Neuronal stem cell (in vitro differentiated cells): ENCODE data around the gene PKDREJ.
A peak's percentile ranks its signal among the peaks of the same experiment; 100 is the strongest.

ENCODE experiments used
- DNase-seq: peaks from one replicate; pipeline ENCODE4 v3.0.0-alpha.2; 2013; ENCODE audit warnings: low spot score
- H2AFZ ChIP-seq: one replicate; pipeline ENCODE4 v1.6.1; 2013; ENCODE audit warnings: mild to moderate bottlenecking, low read length, inconsistent platforms
- H2AK5ac ChIP-seq: 2 replicates; pipeline ENCODE4 v1.6.1; 2013; ENCODE audit warnings: low read depth, mild to moderate bottlenecking, inconsistent platforms, low read length, moderate library complexity, mixed read lengths
- H2BK120ac ChIP-seq: 2 replicates; pipeline ENCODE4 v1.6.1; 2013; ENCODE audit warnings: low read depth, mild to moderate bottlenecking, inconsistent platforms, low read length, moderate library complexity, mixed read lengths
- H2BK12ac ChIP-seq: one replicate; pipeline ENCODE4 v1.6.1; 2013; ENCODE audit warnings: low read length, inconsistent platforms
- H2BK15ac ChIP-seq: 2 replicates; pipeline ENCODE4 v1.6.1; 2013; ENCODE audit warnings: mild to moderate bottlenecking, low read length, inconsistent platforms, mixed read lengths
- H2BK5ac ChIP-seq: one replicate; pipeline ENCODE4 v1.6.1; 2013; ENCODE audit warnings: inconsistent platforms, mild to moderate bottlenecking, low read length, moderate library complexity
- H3K14ac ChIP-seq: one replicate; pipeline ENCODE4 v1.6.1; 2013; ENCODE audit warnings: low read length, inconsistent platforms
- H3K18ac ChIP-seq: 2 replicates; pipeline ENCODE4 v1.6.1; 2013; ENCODE audit warnings: low read length, inconsistent platforms
- H3K23ac ChIP-seq: 2 replicates; pipeline ENCODE4 v1.6.1; 2013; ENCODE audit warnings: low read depth, mild to moderate bottlenecking, mixed read lengths, low read length, inconsistent platforms; ENCODE audit not compliant: poor library complexity
- H3K27ac ChIP-seq: replicated peaks from 3 replicates; pipeline ENCODE4 v1.5.1; 2013; ENCODE audit warnings: low read length, inconsistent platforms
- H3K27me3 ChIP-seq, 3 experiments: 2 replicates each; pipeline ENCODE4 v1.6.1; 2013; ENCODE audit warnings: low read length in 3 of 3, mild to moderate bottlenecking in 2 of 3, inconsistent platforms in 1 of 3, low read depth in 1 of 3, mixed read lengths in 1 of 3, moderate library complexity in 1 of 3; ENCODE audit not compliant: control insufficient read depth in 3 of 3, insufficient read depth in 3 of 3
- H3K36me3 ChIP-seq, 2 donors: replicated peaks in 1 of 2; 2 replicates each; pipeline ENCODE4 v1.6.1; 2013; ENCODE audit warnings: low read length in 2 of 2; ENCODE audit not compliant: control insufficient read depth in 2 of 2, insufficient read depth in 2 of 2
- H3K4ac ChIP-seq: 2 replicates; pipeline ENCODE4 v1.6.1; 2013; ENCODE audit warnings: inconsistent platforms, mild to moderate bottlenecking, low read length, moderate library complexity
- H3K4me1 ChIP-seq, 2 donors: 1 replicate in 1 of 2; 2 replicates in 1 of 2; pipeline ENCODE4 v1.6.1; 2013; ENCODE audit warnings: low read length in 2 of 2, low read depth in 1 of 2; ENCODE audit not compliant: control insufficient read depth in 2 of 2, insufficient read depth in 1 of 2
- H3K4me2 ChIP-seq: one replicate; pipeline ENCODE4 v1.6.1; 2013; ENCODE audit warnings: mild to moderate bottlenecking, low read length, inconsistent platforms; ENCODE audit not compliant: insufficient read depth, poor library complexity, severe bottlenecking
- H3K4me3 ChIP-seq, 2 donors: 2 replicates each; pipeline ENCODE4 v1.5.1; 2013; ENCODE audit warnings: low read length in 2 of 2, mild to moderate bottlenecking in 2 of 2, inconsistent platforms in 1 of 2, moderate library complexity in 1 of 2
- H3K79me1 ChIP-seq: one replicate; pipeline ENCODE4 v1.6.1; 2013; ENCODE audit warnings: low read depth, mild to moderate bottlenecking, inconsistent platforms, low read length, moderate library complexity
- H3K9ac ChIP-seq: one replicate; pipeline ENCODE4 v1.6.1; 2013; ENCODE audit warnings: mild to moderate bottlenecking, low read depth, low read length, inconsistent platforms; ENCODE audit not compliant: poor library complexity
- H3K9me3 ChIP-seq, 2 donors: replicated peaks in 1 of 2; 2 replicates each; pipeline versions ENCODE3 to v1.6.1; 2013; ENCODE audit warnings: low read length in 2 of 2, mild to moderate bottlenecking in 2 of 2, inconsistent platforms in 1 of 2, low read depth in 1 of 2, mixed read lengths in 1 of 2, moderate library complexity in 1 of 2; ENCODE audit not compliant: control insufficient read depth in 2 of 2, insufficient read depth in 1 of 2
- H4K8ac ChIP-seq: one replicate; pipeline ENCODE4 v1.6.1; 2013; ENCODE audit warnings: low read depth, mild to moderate bottlenecking, inconsistent platforms, low read length, moderate library complexity
- H4K91ac ChIP-seq: one replicate; pipeline ENCODE4 v1.6.1; 2013; ENCODE audit warnings: low read length, low read depth, mild to moderate bottlenecking, inconsistent platforms; ENCODE audit not compliant: poor library complexity
- WGBS, 2 donors: extraction: QIAGEN DNeasy Blood & Tissue Kit; methylation state at CpG; one replicate each; pipeline ENCODE4 v1.1.7; 2013; ENCODE audit warnings: missing lambda C conversion rate in 2 of 2, mixed read lengths in 1 of 2; ENCODE audit not compliant: insufficient read length in 2 of 2, insufficient replicate concordance in 1 of 2; ENCODE audit errors: extremely low coverage in 2 of 2; 5-methylcytosine and 5-hydroxymethylcytosine counted together

PKDREJ gene

DNA sequence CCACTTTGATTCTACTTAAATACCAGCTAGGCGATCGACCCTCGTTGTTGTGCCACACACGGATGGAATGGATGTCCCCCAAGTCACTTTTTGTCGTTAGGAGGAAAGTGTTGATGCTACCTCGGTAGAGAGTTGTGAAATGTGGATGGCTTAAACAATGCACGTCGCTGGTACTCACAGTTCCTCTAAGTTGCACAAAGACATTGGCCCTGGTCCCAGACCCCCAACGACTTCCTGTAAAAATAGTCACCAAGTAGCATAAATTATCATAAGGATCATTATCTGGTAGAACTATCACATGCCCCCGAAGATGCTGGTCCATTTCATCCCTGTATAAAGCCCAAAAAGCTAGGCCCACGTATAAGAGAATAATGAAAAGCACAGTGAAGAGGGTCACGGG lies 3.8 kb downstream of the PKDREJ start:
- Histone ChIP-seq H2AK5ac (no peak overlapping the region), H3K27me3 (peaks cover 18 to 47% (median 32%) of the 10 kb centered on the region in 3 experiments), H3K4me3 (no peak overlapping the region), H3K18ac (no peak overlapping the region), H2AFZ (no peak overlapping the region), H2BK120ac (no peak overlapping the region), H3K9me3 (peaks cover 41 to 71% of the 10 kb centered on the region in 2 donors), H3K79me1 (no peaks in the 10 kb centered on the region), H3K4me1 (no peaks in the 10 kb centered on the region), H2BK15ac (no peak overlapping the region), H3K9ac (no peak overlapping the region), H3K4me2 (no peak overlapping the region), H3K23ac (no peak overlapping the region), H3K27ac (no peak overlapping the region), H3K4ac (no peak overlapping the region), H3K36me3 (no peaks in the 10 kb centered on the region), H4K91ac (no peak overlapping the region), H3K14ac (no peak overlapping the region), H2BK5ac (no peak overlapping the region), H2BK12ac (no peak overlapping the region), H4K8ac (no peak overlapping the region)
- no CpG with 5 or more reads among the region's 12 CpGs for WGBS, 2 donors
- no peak for DNase-seq

GRCh38 chr22:46256358-46256958 lies 6.7 kb downstream of the PKDREJ start:
- H3K4me1 ChIP-seq, result no peaks in the 10 kb centered on the region
- no peak overlapping the region for H3K4ac ChIP-seq
- no peak overlapping the region for H2BK120ac ChIP-seq
- no peak overlapping the region for H3K23ac ChIP-seq
- no peak overlapping the region for H2BK12ac ChIP-seq
- no peak overlapping the region for H3K9ac ChIP-seq
- no peak overlapping the region for H3K27ac ChIP-seq
- H3K4me3 ChIP-seq, result no peak overlapping the region
- no peak overlapping the region for H4K8ac ChIP-seq
- no peaks in the 10 kb centered on the region for H3K36me3 ChIP-seq
- no peaks in the 10 kb centered on the region for H3K79me1 ChIP-seq
- no peak for DNase-seq
- no peak overlapping the region for H3K4me2 ChIP-seq
- no peak overlapping the region for H2BK15ac ChIP-seq
- no peak overlapping the region for H2AK5ac ChIP-seq
- no peak overlapping the region for H4K91ac ChIP-seq
- peaks cover 23 to 48% of the 10 kb centered on the region in 2 donors for H3K9me3 ChIP-seq
- H3K27me3 ChIP-seq, result peaks cover 0 to 24% (median 6%) of the 10 kb centered on the region in 3 experiments
- H3K14ac ChIP-seq, result no peak overlapping the region
- H2AFZ ChIP-seq, result no peak overlapping the region
- WGBS, 2 donors, result no CpG with 5 or more reads among the region's 8 CpGs
- H2BK5ac ChIP-seq, result no peak overlapping the region
- H3K18ac ChIP-seq, result no peak overlapping the region

DNA sequence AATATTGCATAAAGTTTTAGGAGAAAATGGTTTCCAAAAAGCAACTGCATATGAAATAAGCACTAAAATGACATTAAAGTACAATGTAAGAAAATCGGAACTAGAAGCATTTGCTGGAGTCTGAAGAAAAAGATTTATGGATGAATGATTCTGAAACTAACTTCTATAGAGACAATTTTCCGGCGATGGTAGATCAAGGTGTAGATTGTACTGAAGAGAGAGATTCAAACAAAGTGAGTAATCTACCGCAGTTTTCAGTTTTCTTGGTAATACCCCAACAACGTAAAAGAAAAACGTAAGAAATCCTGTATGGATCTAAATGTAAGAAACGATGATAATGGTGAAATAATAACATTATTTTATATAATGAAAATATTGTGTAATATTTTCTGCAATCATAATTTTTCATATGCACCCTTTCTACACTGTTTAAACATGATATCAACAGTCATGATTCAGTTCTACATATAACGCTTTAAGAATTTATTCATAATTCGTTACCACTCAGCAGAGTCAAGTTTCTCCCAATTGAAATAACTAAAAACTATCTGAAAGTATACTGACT lies 11.2 kb downstream of the PKDREJ start:
- Histone ChIP-seq H3K79me1 (peaks cover 8% of the 10 kb centered on the region), H3K4me3 (no peak overlapping the region), H2BK5ac (no peak overlapping the region), H2BK120ac (no peak overlapping the region), H3K23ac (no peak overlapping the region), H3K14ac (no peak overlapping the region), H3K4ac (no peak overlapping the region), H2AK5ac (no peak overlapping the region), H4K91ac (no peak overlapping the region), H3K27ac (no peak overlapping the region), H3K4me1 (peaks cover 0 to 6% of the 10 kb centered on the region in 2 donors), H3K4me2 (no peak overlapping the region), H3K36me3 (peaks cover 0 to 4% of the 10 kb centered on the region in 2 donors), H3K9ac (no peak overlapping the region), H3K18ac (no peak overlapping the region), H2AFZ (no peak overlapping the region), H3K27me3 (peaks cover 0 to 2% (median 0%) of the 10 kb centered on the region in 3 experiments), H4K8ac (no peak overlapping the region), H3K9me3 (peaks cover 14 to 21% of the 10 kb centered on the region in 2 donors), H2BK12ac (no peak overlapping the region), H2BK15ac (no peak overlapping the region)
- DNase-seq, result no peak
- WGBS, 2 donors, result no CpG with 5 or more reads among the region's 9 CpGs

GRCh38 chr22:46251266-46251665 lies 11.9 kb downstream of the PKDREJ start:
- Histone ChIP-seq H3K9ac (no peak overlapping the region), H2BK5ac (no peak overlapping the region), H3K27me3 (peaks cover 0 to 2% (median 0%) of the 10 kb centered on the region in 3 experiments), H3K4me3 (peak overlapping the region in 1 of 2 donors; percentile 97), H2BK15ac (no peak overlapping the region), H3K14ac (no peak overlapping the region), H4K8ac (no peak overlapping the region), H3K79me1 (peaks cover 8% of the 10 kb centered on the region), H3K27ac (no peak overlapping the region), H4K91ac (no peak overlapping the region), H2BK12ac (no peak overlapping the region), H3K4me2 (peak overlapping the region; percentile 92), H3K4ac (no peak overlapping the region), H3K9me3 (peaks cover 9 to 19% of the 10 kb centered on the region in 2 donors), H3K4me1 (peaks cover 0 to 6% of the 10 kb centered on the region in 2 donors), H2AK5ac (peak overlapping the region; percentile 89), H3K18ac (no peak overlapping the region), H2BK120ac (no peak overlapping the region), H3K36me3 (peaks cover 0 to 5% of the 10 kb centered on the region in 2 donors), H2AFZ (no peak overlapping the region), H3K23ac (peak overlapping the region; percentile 52)
- no peak for DNase-seq
- WGBS, 2 donors, result no CpG with 5 or more reads among the region's 7 CpGs
